HG03025 (cell line): ENCODE results near the gene GATA2.

ENCODE experiments used
- ATAC-seq: cut with Tn5 transposase; IDR thresholded peaks from one replicate; pipeline ENCODE4 v1.9.1; 2021; ENCODE audit warnings: mild to moderate bottlenecking, moderate library complexity; ENCODE audit not compliant: unreplicated experiment, low FRiP score

The GATA2 gene

DNA sequence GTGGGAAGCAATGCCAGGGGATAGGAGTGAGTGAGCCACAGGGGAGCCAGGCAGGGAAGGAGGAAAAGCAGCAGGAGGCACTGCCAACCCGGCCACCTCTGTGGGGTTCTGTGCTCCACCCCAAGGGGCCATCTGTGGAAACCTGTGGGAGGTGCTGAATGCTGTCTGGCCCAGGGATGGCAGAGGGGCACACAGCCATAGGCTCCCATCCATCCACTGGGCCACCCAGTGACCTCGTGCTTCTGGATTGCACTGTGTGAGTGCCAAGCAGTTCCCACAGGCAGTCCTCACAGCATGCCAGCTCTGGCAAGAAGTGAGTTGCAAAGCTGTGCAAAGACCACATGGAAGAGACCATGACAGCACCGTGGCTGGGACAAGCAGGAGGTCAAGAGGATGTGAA, 53.8 kb downstream of the GATA2 start:
- no peak for ATAC-seq

DNA sequence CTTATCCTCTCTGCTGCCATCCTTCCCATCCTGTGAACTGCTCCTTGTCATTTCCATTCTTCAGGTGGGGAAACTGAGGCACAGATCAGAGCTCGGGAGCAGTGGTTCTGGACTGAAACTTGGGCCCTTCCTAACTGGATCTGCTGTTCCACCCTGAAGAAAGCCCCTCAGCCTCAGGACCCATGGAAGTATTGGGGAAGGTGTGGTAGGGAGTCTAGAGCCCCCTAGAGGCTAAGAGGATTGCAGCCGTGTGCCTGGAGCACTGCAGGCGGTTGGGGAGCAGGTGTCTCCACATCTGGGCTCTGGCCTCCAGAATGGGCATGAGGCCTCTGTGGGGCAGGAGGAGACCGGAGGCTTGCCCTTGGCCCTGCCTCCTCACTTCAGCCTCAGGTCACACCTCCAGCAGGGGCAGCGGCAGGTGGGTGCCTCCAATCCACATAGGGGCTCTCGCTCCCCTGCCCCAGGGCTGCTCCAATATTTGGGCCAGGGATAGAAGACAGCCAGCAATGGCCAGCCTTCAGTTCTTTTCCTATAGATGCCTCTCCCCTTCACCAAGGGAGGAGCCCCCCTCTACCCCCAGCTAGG, 54.4 kb downstream of the GATA2 start:
- ATAC-seq, result no peak

DNA sequence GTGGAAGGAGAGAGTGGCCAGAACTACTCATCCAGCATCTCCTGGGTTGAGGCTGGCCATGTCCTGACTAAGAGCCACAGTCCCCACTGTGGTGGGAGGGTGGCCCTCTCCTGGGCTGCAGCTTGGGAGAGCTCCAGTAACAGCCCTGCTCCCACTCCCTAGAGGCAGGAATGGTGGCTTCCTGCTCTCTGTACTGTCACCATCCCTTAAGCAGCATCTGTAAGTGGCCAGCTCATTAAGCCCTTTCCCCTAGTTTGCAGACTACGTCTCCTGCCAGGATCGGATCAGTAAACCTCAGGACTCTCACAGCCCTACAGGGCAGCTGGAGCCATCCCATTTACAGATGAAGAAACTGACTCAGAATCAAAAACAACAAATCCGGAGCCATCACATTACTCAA, 56.8 kb downstream of the GATA2 start:
- ATAC-seq, result no peak

DNA sequence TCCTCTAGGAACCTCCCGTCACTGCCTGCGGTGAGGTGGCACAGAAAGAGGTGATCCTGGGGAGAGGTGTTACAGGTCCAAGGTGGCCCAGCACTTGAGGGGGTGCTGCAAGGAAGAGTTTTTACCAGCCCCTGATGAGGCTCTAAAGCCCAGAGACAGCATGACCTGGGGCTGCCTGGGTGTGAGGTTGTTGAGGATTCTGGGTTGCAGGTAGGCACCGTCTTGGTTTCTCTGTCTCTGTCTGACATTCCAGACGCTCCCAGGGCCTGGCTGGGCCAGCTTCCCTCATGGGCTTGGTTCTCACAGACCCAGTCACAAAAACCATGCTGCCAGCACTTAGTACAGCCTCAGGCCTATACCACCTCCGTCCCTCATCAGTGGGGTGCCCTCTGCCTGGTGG, 57.4 kb downstream of the GATA2 start:
- no peak for ATAC-seq

DNA sequence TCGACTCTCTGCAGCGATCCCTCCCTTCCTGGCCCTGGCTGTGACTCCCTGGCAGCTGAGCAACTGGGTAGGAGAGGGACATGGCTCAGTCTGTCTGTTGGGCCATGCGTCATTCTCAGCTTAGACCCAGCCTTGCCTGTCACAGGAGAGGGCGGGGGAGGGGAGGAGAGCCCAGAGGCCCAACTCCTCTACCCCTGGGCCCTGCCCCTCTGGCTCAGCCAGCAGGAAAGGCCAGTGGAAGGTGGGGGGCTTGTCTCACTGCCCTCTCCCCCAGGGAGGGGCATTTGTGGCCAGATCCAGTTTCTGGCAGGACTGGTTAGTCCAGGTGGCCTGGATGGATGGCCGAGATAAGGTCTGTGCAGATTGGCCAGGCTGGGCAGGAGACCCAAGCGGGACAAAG, 57.9 kb downstream of the GATA2 start:
- no peak for ATAC-seq

DNA sequence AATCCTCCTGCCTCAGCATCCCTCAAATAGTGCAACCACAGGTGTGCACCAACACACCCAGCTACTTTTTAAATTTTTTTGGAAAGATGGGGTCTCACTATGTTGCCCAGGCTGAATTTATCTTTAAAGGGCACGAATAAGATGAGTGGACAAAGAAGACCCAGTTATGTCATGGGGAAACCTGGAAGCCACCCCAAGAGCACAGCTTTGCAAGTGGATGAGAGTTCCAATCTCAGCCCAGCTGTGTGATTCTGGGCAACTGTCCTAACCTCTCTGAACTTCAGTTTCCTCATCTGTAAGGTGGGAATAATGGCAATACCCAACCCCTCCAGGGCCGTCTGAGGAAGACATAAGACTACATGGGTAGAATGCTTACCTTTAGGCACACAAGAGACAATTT, 58.5 kb downstream of the GATA2 start:
- no peak for ATAC-seq

DNA sequence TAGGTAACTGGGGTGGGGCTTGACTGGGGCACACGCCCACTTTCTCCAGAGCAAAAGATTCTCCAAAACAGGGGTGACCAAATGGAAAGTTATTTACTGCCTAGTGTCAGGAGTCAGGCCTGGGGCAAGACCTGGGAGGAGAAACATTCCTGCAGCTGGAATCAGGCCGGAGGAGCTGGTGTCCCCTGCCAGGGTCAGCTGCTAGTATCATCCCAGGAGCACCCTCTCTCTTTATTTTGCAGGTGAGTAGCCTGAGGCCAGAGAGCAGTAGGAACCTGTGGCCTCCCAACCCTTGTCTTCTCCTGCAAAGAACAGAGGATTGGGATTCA, 59.2 kb downstream of the GATA2 start:
- ATAC-seq, result no peak

DNA sequence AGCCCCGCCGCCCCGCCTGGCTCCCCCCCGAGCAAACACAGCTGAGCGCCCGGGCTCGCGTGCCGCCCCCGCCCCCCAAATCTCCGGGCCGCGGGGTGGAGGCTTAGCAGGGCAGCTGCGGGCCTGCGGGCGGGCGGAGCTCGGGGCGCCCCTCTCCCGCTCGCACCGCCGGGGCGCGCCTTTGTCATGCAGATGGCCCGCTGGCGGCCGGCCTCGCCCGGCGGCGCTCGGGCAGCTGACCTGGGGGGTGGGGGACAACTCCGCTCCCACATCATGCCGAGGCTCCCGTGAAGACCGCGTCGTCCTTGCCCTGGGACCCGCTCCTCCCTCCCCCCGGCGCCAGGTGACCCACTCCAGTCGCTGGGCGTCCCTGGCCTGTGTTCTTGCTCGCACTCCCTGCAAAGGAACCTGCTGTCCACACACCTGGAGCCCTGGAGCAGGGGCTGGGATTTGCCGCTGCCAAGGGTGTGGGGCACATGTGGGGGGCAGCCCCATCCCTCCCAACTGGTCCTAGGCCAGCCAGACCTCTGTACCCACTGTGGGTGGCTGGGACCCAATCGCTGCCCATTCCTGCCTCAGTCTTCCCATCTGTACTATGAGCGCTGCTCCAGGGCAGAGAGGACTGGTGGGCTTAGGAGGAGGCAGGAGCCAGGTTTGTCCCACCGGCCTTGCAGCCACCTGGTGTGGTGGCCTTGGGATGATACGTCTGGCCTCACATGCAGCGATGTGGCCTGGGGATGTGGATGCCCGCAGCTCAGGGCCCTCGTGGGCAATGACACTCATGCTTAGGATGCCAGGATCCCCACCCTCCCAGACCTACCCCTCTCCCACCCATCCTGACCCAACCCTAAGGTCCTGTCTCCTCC, 59.8 kb downstream of the GATA2 start:
- ATAC-seq, result no peak

DNA sequence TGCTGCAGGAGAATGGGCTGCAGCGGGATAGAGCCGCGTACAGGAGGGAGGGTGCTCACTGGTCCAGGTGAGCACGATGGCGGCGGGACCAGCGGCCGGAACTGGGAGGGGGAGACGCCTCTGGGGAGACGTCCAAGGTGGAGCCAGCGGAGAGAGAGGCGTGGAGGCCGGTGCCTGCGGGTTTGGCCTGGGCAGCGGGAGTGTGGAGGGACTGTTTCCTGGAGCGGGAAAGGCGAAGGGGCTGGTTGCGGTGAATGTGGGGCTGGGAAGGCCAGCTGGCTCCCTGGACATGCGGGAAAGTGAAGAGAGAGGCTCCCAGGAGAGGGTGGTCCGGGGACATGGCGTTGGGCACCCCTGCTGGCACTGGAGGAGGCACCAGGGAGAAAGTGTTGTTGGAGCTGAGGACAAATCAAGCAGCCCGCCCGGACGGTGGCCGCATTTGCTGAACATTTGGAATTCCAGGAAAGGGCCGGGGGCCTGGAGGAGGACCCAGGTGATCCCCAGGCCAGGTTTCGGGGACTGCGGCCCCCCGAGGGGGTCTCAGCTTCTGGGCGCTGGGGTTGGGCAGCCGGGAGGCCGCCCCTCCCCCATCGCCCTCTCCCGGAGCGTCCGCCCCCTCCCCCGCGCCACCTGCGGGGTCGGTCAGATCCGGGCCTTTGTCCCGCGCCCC, 60.6 kb downstream of the GATA2 start:
- ATAC-seq, result no peak

DNA sequence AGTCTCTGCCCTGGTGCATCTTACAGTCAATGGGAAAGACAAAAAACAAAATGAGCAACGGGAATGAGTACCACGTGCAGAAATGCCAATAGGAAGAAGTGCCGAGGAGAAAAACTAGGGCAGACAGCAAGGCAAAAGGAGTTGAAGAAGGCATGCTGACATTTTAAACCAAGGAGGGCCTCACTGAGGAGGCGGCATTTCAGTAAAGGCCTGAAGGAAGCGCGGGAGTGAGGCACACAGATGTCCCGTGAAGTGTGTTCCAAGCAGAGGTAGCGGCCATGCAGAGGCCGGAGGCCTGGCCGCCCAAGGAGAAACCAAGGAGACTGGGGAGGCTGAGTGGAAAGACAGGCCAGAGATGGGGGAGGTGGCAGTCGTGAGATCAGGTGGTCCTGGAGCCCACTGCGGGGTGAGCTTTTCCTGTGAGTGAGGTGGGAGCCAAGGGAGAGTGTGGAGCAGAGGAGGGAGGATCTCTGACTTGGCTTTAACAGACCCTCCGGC, 61.1 kb downstream of the GATA2 start:
- ATAC-seq, result no peak

DNA sequence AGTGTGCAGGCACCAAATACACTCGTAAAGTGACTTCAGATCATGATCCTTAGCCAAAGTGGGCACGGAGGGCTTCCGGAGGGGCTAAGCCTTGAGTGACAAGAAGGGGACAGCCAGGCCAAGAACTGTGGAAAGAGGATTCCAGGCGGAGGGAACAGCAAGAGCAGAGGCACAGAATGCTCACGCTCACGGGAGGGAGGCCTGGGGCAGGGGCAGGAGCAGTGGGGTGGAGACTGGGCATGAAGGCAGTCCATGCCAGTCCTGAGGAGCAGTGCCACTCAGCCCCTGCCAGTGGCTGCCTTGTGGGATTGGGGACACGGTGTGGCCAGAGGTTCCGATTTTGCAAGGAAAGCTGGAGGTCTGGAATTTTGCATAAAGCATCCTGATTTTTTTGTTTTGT, 62.3 kb downstream of the GATA2 start:
- no peak for ATAC-seq

DNA sequence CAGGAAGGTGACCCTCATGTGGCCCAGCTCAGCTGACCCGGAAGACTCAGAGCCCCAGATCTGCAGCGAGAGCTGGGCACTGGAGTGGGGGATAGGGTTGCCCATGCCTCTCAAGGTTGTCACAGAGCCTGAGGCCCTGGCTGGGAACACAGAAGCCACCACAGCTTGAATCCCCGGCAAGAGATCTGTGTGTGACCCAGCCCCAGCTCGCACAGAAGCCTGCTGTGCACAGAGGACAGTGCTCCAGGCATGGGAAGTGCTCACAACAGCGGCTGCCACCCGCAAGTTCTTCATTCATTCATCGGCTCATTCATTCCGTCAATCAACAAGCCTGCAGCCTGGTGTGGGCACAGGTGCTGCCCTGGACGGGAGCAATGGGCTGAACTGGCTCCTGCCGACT, 62.7 kb downstream of the GATA2 start:
- no peak for ATAC-seq

DNA sequence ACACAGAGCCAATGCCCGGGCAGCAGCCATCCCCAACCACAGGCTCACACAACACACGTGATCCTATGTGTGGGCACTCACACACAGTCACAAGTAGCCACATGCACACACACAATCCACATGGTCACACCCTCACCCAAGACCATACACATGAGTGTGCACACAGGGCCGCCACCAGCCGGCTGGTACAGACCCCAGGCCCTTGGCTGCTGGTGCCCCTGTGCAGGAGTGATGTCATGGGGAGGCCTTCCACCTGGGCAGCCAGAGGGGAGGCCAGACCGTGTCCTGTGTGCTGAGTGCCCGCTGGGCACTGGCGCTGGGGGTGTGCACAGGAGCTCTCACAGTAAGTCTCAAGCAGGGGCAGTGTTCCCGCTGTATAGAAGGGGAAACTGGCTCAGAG, 63.2 kb downstream of the GATA2 start:
- ATAC-seq, result no peak
